GM12872 (cell line): ENCODE measurements around the gene SLC9C2.

Source experiments
- CTCF ChIP-seq: IDR thresholded peaks from 3 replicates; pipeline ENCODE4 v1.5.1; 2011; ENCODE audit warnings: low read depth, mild to moderate bottlenecking, low read length, moderate library complexity; ENCODE audit not compliant: insufficient read depth

SLC9C2 gene

GRCh38 chr1:173627269-173627668 lies 24.4 kb upstream of the SLC9C2 start:
- TF ChIP-seq CTCF = no peak

GRCh38 chr1:173616859-173617258 lies 14.0 kb upstream of the SLC9C2 start:
- no peak for TF ChIP-seq CTCF

GRCh38 chr1:173608503-173609216 lies 5.8 kb upstream of the SLC9C2 start:
- no peak for TF ChIP-seq CTCF

- TF ChIP-seq CTCF = no peak
Measured at GRCh38 chr1:173601588-173601987, 1.3 kb downstream of the SLC9C2 start.

GRCh38 chr1:173596097-173596825 lies 6.6 kb downstream of the SLC9C2 start:
- TF ChIP-seq CTCF = no peak

- no peak for TF ChIP-seq CTCF
Measured at GRCh38 chr1:173590557-173590956, 12.3 kb downstream of the SLC9C2 start.

- TF ChIP-seq CTCF = no peak
Measured at GRCh38 chr1:173581383-173582079, 21.3 kb downstream of the SLC9C2 start.
